Liver (tissue), 9 donors: ENCODE results near the gene DCLK2. TPM values are rescaled to one million over a fixed set of nuclear protein-coding genes. Genes with fewer than 3 reads are reported as not detected.

Source experiments
- DNase-seq: peaks from one replicate; pipeline ENCODE4 v3.0.0-alpha.2; 2017; ENCODE audit warnings: low spot score
- H3K27ac ChIP-seq, 2 donors: one replicate each; pipeline ENCODE4 v1.7.0; 2013; ENCODE audit warnings: inconsistent platforms in 2 of 2, low read length in 2 of 2, control low read depth in 1 of 2, low read depth in 1 of 2, mild to moderate bottlenecking in 1 of 2
- H3K27me3 ChIP-seq, 4 donors: one replicate each; pipeline versions ENCODE4 v1.6.1 to v1.7.0; 2013; ENCODE audit warnings: low read length in 3 of 4, inconsistent platforms in 1 of 4, mild to moderate bottlenecking in 1 of 4, moderate library complexity in 1 of 4; ENCODE audit not compliant: control insufficient read depth in 4 of 4, insufficient read depth in 4 of 4
- H3K36me3 ChIP-seq, 4 donors: one replicate each; pipeline versions ENCODE4 v1.6.1 to v1.7.0; 2013; ENCODE audit warnings: low read length in 3 of 4, mild to moderate bottlenecking in 3 of 4, low read depth in 1 of 4, moderate library complexity in 1 of 4; ENCODE audit not compliant: control insufficient read depth in 4 of 4, insufficient read depth in 3 of 4
- H3K4me1 ChIP-seq, 4 donors: one replicate each; pipeline versions ENCODE4 v1.6.1 to v1.7.0; 2013; ENCODE audit warnings: low read length in 3 of 4, mild to moderate bottlenecking in 3 of 4, moderate library complexity in 1 of 4; ENCODE audit not compliant: control insufficient read depth in 4 of 4, insufficient read depth in 4 of 4
- H3K4me3 ChIP-seq, 3 donors: one replicate each; pipeline versions ENCODE4 v1.6.1 to v1.7.0; 2013; ENCODE audit warnings: low read length in 3 of 3, control low read depth in 1 of 3, low read depth in 1 of 3, mild to moderate bottlenecking in 1 of 3
- H3K9ac ChIP-seq, 2 donors: one replicate each; pipeline ENCODE4 v1.7.0; 2013; ENCODE audit warnings: low read length in 2 of 2, mild to moderate bottlenecking in 2 of 2, moderate library complexity in 2 of 2, control low read depth in 1 of 2, low read depth in 1 of 2
- H3K9me3 ChIP-seq, 4 donors: one replicate each; pipeline versions ENCODE4 v1.6.1 to v1.7.0; 2013; ENCODE audit warnings: low read length in 3 of 4; ENCODE audit not compliant: control insufficient read depth in 4 of 4
- ATF3 ChIP-seq: IDR thresholded peaks from 2 replicates; pipeline ENCODE4 v1.6.1; 2016; ENCODE audit warnings: antibody characterized with exemption
- CTCF ChIP-seq: fragments of 150-350 bp; IDR thresholded peaks from 2 replicates; pipeline ENCODE4 v1.5.1; 2017; ENCODE audit warnings: improper control_type of control experiment, low read depth, low read length; ENCODE audit not compliant: missing input control
- EGR1 ChIP-seq, 2 donors: IDR thresholded peaks; 2 replicates each; pipeline ENCODE4 v1.6.1; 2016 to 2018; ENCODE audit warnings: antibody characterized with exemption in 2 of 2, low read depth in 2 of 2
- FOXA1 ChIP-seq: IDR thresholded peaks from 2 replicates; pipeline ENCODE4 v1.6.1; 2016; ENCODE audit warnings: antibody characterized with exemption
- FOXA2 ChIP-seq: IDR thresholded peaks from 2 replicates; pipeline ENCODE4 v1.6.1; 2016; ENCODE audit warnings: antibody characterized with exemption
- GABPA ChIP-seq, 2 donors: IDR thresholded peaks in 1 of 2; conservative IDR thresholded peaks in 1 of 2; 2 replicates each; pipeline ENCODE4 v1.6.1; 2016; ENCODE audit warnings: antibody characterized with exemption in 2 of 2, mild to moderate bottlenecking in 1 of 2, moderate library complexity in 1 of 2
- HNF4A ChIP-seq, 2 donors: conservative IDR thresholded peaks; 2 replicates each; pipeline ENCODE4 v1.6.1; 2016; ENCODE audit warnings: antibody characterized with exemption in 2 of 2, mild to moderate bottlenecking in 2 of 2
- HNF4G ChIP-seq: IDR thresholded peaks from 2 replicates; pipeline ENCODE4 v1.6.1; 2016; ENCODE audit warnings: antibody characterized with exemption
- JUND ChIP-seq, 2 donors: IDR thresholded peaks; 2 replicates each; pipeline ENCODE4 v1.6.1; 2016; ENCODE audit warnings: antibody characterized with exemption in 2 of 2
- MAX ChIP-seq: IDR thresholded peaks from 2 replicates; pipeline ENCODE4 v1.6.1; 2016; ENCODE audit warnings: antibody characterized with exemption
- NR2F2 ChIP-seq: IDR thresholded peaks from 2 replicates; pipeline ENCODE4 v1.6.1; 2016; ENCODE audit warnings: antibody characterized with exemption
- RAD21 ChIP-seq, 2 donors: IDR thresholded peaks; 2 replicates each; pipeline ENCODE4 v1.6.1; 2016; ENCODE audit warnings: antibody characterized with exemption in 2 of 2, mild to moderate bottlenecking in 2 of 2
- REST ChIP-seq: IDR thresholded peaks from 2 replicates; pipeline ENCODE4 v1.6.1; 2016; ENCODE audit warnings: antibody characterized with exemption, mild to moderate bottlenecking
- RXRA ChIP-seq, 2 donors: IDR thresholded peaks; 2 replicates each; pipeline ENCODE4 v1.6.1; 2017 to 2018; ENCODE audit warnings: antibody characterized with exemption in 2 of 2, mild to moderate bottlenecking in 1 of 2
- SP1 ChIP-seq: IDR thresholded peaks from 2 replicates; pipeline ENCODE4 v1.6.1; 2018; ENCODE audit warnings: antibody characterized with exemption, mild to moderate bottlenecking
- TAF1 ChIP-seq: conservative IDR thresholded peaks from 2 replicates; pipeline ENCODE4 v1.6.1; 2016; ENCODE audit warnings: antibody characterized with exemption, mild to moderate bottlenecking
- YY1 ChIP-seq: IDR thresholded peaks from 2 replicates; pipeline ENCODE4 v1.6.1; 2016; ENCODE audit warnings: antibody characterized with exemption, mild to moderate bottlenecking
- ZBTB33 ChIP-seq: IDR thresholded peaks from 2 replicates; pipeline ENCODE4 v1.6.1; 2016; ENCODE audit warnings: antibody characterized with exemption
- WGBS: extraction: QIAGEN DNeasy Blood & Tissue Kit; methylation state at CpG from one replicate; pipeline ENCODE4 v1.1.7; 2013; 5-methylcytosine and 5-hydroxymethylcytosine counted together
- polyA plus RNA-seq, 2 donors: library from polyadenylated mRNA; stranded (reverse) in 1 of 2; unstranded in 1 of 2; fragments of 200-250 nt in 1 of 2; fragments of >200 nt in 1 of 2; fragmentation: Nextera tagmentation in 1 of 2; extraction: Ambion mirVana in 1 of 2; gene quantifications; one replicate each; pipeline versions ENCODE4 v1.2.1 to v1.2.3, GENCODE V29; 2013 to 2015
- total RNA-seq, 2 donors: library from RNA; depleted of rRNA; stranded (reverse); fragments of >200 nt; gene quantifications; one replicate each; pipeline ENCODE4 v1.2.3, GENCODE V29; 2014
- donor health status: healthy.
- donor health status: healthy.
- donor health status: healthy.
- donor health status: healthy.
- donor health status: healthy.

DCLK2 gene
- total and polyA plus RNA-seq, 4 donors = 0.14 to 1.7 (median 0.50) TPM

DNA sequence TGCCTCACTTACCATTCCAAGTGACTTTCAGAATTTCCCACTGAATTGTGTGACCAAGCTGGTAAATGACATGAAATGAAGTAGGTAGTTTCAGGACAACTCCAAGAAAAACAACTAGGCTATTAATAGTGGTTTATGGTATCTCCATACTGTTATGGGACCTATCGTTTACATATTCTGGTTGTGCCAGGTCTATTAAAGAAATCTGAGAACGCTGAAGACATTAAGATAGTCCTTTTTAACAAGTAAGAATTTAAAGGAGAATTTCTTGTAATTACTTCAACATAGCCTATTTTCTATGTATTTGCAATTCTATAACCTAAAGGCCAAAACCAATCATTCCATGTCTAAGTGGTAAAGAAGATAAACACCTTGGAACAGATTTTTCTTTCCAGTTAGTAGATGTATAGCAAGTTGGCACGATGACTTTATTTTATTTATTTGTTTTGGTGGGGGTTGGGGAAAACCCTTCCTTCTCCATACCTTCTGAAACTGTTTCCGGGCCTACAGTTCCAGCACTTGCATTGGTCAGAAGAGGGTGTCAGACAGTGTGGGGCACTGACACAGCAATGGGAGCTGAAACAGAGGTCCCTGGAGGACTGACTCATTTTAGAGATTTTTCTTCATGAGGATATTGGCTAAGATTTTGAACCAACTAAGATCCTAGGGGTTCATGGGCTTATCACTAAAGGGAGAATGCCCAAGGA, 7.6 kb upstream of the DCLK2 start:
- TF ChIP-seq RAD21 (IDR thresholded peaks at IDR 0.05) (no peak), SP1 (no peak), GABPA (IDR thresholded peaks at IDR 0.05 in 1 of 2, conservative IDR thresholded peaks at IDR 0.05 in 1 of 2) (no peak), ZBTB33 (no peak), YY1 (no peak), MAX (no peak), ATF3 (no peak), TAF1 (no peak), EGR1 (IDR thresholded peaks at IDR 0.05; ENCODE audit: low read depth in 2 of 2) (no peak), JUND (IDR thresholded peaks at IDR 0.05) (no peak), FOXA1 (no peak), RXRA (IDR thresholded peaks at IDR 0.05) (no peak), CTCF (no peak), FOXA2 (no peak), HNF4G (no peak), HNF4A (conservative IDR thresholded peaks at IDR 0.05) (no peak), NR2F2 (no peak)
- WGBS = 77% methylated on average over 4 of the region's 4 CpGs

GRCh38 chr4:150072471-150072870, 5.8 kb upstream of the DCLK2 start:
- no peaks in the 10 kb centered on the region for H3K9me3 ChIP-seq
- no peak overlapping the region for H3K27ac ChIP-seq
- DNase-seq = no peak
- H3K27me3 ChIP-seq = no peaks in the 10 kb centered on the region
- no peak overlapping the region for H3K4me3 ChIP-seq
- no peak overlapping the region for H3K9ac ChIP-seq
- TF ChIP-seq REST (no peak), HNF4A (conservative IDR thresholded peaks at IDR 0.05) (no peak), RXRA (IDR thresholded peaks at IDR 0.05) (no peak), EGR1 (IDR thresholded peaks at IDR 0.05; ENCODE audit: low read depth in 2 of 2) (no peak), HNF4G (no peak), SP1 (no peak), GABPA (IDR thresholded peaks at IDR 0.05 in 1 of 2, conservative IDR thresholded peaks at IDR 0.05 in 1 of 2) (no peak), FOXA2 (no peak), JUND (IDR thresholded peaks at IDR 0.05) (no peak), ATF3 (no peak), ZBTB33 (no peak), YY1 (no peak), CTCF (no peak), NR2F2 (no peak)
- H3K4me1 ChIP-seq = no peaks in the 10 kb centered on the region
- H3K36me3 ChIP-seq = no peaks in the 10 kb centered on the region
- 74% methylated on average over 4 of the region's 4 CpGs for WGBS

More for the DNA sequence above, 7.6 kb upstream of the DCLK2 start:
- no peak for DNase-seq
- no peaks in the 10 kb centered on the region for H3K27me3 ChIP-seq
- H3K36me3 ChIP-seq = no peaks in the 10 kb centered on the region
- no peak overlapping the region for H3K4me3 ChIP-seq
- no peaks in the 10 kb centered on the region for H3K4me1 ChIP-seq
- H3K9me3 ChIP-seq = no peaks in the 10 kb centered on the region
- H3K27ac ChIP-seq = no peak overlapping the region
- H3K9ac ChIP-seq = no peak overlapping the region
